IPS-15b (cell line): ENCODE measurements around the gene SRRD.

ENCODE experiments used
- H3K27me3 ChIP-seq: one replicate; pipeline ENCODE4 v1.6.1; 2013; ENCODE audit warnings: low read length; ENCODE audit not compliant: control insufficient read depth, insufficient read depth
- H3K36me3 ChIP-seq: one replicate; pipeline ENCODE4 v1.6.1; 2013; ENCODE audit warnings: low read length; ENCODE audit not compliant: control insufficient read depth, insufficient read depth
- H3K4me1 ChIP-seq: one replicate; pipeline ENCODE4 v1.6.1; 2013; ENCODE audit warnings: mild to moderate bottlenecking, low read length; ENCODE audit not compliant: control insufficient read depth, insufficient read depth
- H3K4me3 ChIP-seq: one replicate; pipeline ENCODE4 v1.5.1; 2013; ENCODE audit warnings: low read depth, low read length
- H3K9ac ChIP-seq: one replicate; pipeline ENCODE4 v1.6.1; 2013; ENCODE audit warnings: low read depth, mild to moderate bottlenecking, low read length
- H3K9me3 ChIP-seq: one replicate; pipeline ENCODE4 v1.6.1; 2013; ENCODE audit warnings: mild to moderate bottlenecking, low read length; ENCODE audit not compliant: control insufficient read depth, insufficient read depth

The SRRD gene

GRCh38 chr22:26487996-26488395 is 4.3 kb downstream of the SRRD start:
- H3K36me3 ChIP-seq = peaks cover 31% of the 10 kb centered on the region
- no peaks in the 10 kb centered on the region for H3K9me3 ChIP-seq
- H3K4me3 ChIP-seq = no peak overlapping the region
- peaks cover 2% of the 10 kb centered on the region for H3K4me1 ChIP-seq
- H3K9ac ChIP-seq = no peak overlapping the region
- H3K27me3 ChIP-seq = no peaks in the 10 kb centered on the region

DNA sequence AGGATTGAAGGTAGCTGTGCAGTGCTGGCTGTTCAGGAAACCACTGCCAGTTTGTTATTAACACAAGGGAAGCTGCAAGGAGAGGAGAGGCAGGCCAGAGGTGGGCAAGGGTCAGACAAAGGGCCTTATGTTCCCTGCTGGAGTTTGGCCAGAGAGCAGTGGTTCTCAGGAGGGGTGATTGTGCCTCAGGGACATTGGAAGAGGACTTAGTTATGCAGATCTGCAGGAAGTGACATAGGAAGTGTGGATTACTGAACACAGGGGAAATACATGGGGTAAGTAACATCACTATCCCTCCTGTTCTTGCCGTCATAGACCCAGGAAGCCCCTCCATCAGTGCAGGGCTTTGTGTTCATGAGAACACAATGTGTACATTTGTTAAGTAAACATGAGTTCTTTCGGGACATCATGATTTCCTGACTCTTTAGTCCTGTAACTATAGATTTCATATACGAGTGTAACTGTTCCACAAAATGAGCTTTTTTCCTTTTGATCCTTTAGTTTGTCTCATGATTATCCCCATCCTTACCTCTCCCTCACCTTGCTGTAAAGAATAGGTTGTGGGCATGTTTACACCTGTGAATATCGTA is 5.9 kb downstream of the SRRD start:
- Histone ChIP-seq H3K9me3 (no peaks in the 10 kb centered on the region), H3K4me1 (peaks cover 2% of the 10 kb centered on the region), H3K4me3 (no peak overlapping the region), H3K27me3 (no peaks in the 10 kb centered on the region), H3K9ac (no peak overlapping the region), H3K36me3 (peaks cover 46% of the 10 kb centered on the region)

GRCh38 chr22:26492220-26492619 is 8.5 kb downstream of the SRRD start:
- no peak overlapping the region for H3K9ac ChIP-seq
- H3K4me1 ChIP-seq = no peaks in the 10 kb centered on the region

GRCh38 chr22:26494506-26494905 is 10.8 kb downstream of the SRRD start:
- Histone ChIP-seq H3K9ac (no peak overlapping the region), H3K4me1 (no peaks in the 10 kb centered on the region), H3K4me3 (no peak overlapping the region), H3K9me3 (no peaks in the 10 kb centered on the region), H3K27me3 (no peaks in the 10 kb centered on the region), H3K36me3 (peaks cover 62% of the 10 kb centered on the region)

More at GRCh38 chr22:26492220-26492619, 8.5 kb downstream of the SRRD start:
- Histone ChIP-seq H3K9me3 (no peaks in the 10 kb centered on the region), H3K4me3 (no peak overlapping the region), H3K27me3 (no peaks in the 10 kb centered on the region), H3K36me3 (peaks cover 62% of the 10 kb centered on the region)

GRCh38 chr22:26496456-26496855 is 12.8 kb downstream of the SRRD start:
- no peaks in the 10 kb centered on the region for H3K9me3 ChIP-seq
- no peak overlapping the region for H3K9ac ChIP-seq
- H3K27me3 ChIP-seq = no peaks in the 10 kb centered on the region
- no peak overlapping the region for H3K4me3 ChIP-seq
- no peaks in the 10 kb centered on the region for H3K4me1 ChIP-seq
- peaks cover 61% of the 10 kb centered on the region for H3K36me3 ChIP-seq

DNA sequence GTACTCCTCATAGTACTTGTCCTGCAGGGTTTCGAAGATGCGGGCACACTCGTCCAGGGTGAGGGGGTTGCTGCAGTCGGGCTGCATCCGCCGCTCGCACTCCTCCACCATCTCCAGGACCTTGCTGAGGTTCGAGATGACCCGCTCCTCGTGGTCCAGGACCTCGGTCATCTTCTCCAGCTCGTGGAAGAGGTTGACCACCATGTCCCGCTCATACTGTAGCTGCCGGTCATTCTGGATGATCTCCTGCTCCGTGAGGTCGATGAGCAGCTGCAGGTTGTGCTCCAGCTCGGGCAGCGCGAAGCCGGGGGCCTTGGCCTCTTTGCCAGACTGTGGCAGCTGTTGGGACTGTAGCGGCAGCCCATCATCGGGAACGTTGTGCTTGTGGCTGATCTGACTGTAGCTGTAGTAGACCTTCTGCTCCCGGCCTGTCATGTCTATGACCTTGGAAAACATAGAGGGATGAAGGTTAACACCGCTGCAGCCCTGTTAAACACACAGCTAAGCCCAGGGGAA is 15.6 kb downstream of the SRRD start:
- peaks cover 3% of the 10 kb centered on the region for H3K4me1 ChIP-seq
- no peaks in the 10 kb centered on the region for H3K27me3 ChIP-seq
- H3K4me3 ChIP-seq = no peak overlapping the region
- H3K36me3 ChIP-seq = peaks cover 56% of the 10 kb centered on the region
- no peak overlapping the region for H3K9ac ChIP-seq
- H3K9me3 ChIP-seq = no peaks in the 10 kb centered on the region

DNA sequence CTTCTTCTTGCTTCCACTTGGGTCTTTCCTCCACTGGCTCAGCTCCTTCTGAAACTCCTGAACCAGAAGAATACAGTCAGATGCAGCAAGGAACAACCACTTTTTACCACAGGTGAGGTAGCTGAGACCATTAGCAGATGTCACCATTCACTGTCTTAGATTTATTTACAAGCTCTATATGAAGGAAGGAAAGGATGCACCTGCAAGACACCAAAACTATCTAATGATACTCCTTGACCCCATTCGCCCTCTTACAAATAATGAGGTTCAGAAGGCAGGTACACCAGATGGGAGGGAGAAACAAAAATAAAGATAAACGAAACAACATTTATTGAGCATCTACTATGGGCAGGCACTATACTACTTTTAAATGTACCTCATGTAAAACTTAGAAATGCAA is 18.3 kb downstream of the SRRD start:
- no peaks in the 10 kb centered on the region for H3K27me3 ChIP-seq
- no peaks in the 10 kb centered on the region for H3K9me3 ChIP-seq
- H3K9ac ChIP-seq = no peak overlapping the region
- H3K36me3 ChIP-seq = peaks cover 52% of the 10 kb centered on the region
- no peak overlapping the region for H3K4me3 ChIP-seq
- H3K4me1 ChIP-seq = peaks cover 3% of the 10 kb centered on the region

DNA sequence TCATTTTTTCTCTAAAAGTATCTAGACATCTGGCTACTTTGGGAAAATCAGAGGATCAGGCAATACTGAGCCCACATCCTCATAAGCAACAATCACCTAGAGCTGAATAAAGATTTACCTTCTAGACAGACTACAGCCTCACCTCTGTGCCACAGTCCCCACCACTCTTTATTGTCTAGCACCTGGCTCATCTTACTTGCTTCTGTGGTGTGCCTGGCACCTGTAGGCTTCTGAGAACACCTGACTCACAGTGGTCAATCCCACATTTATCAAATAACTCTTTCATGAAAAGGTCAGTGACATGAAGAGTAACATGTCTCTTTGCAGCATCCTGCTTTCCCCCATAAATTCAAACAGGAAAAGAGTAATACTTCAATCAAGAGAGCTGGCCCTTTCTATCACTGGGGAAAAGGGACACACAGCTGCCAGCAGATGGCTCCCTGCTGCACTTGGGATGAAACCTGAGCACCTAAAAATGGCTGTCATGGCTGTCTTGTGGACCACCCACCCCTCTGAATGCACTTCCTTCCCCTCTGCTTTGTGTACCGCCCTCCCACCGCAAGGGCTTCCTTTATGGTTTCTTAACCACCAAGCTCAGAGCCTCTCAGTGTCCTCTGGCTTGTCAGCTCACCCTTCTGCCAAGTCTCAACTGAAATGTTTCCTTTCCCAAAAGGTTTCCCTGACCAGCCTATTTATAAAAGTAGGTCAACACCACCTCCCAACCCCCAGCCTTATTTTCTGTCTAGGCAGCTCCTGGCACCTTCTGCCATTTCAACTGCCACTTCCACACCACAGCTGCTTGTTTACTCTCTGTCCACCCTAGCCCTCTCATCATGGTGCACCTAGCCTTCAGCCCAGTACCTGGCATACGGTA is 19.2 kb downstream of the SRRD start:
- Histone ChIP-seq H3K36me3 (peaks cover 50% of the 10 kb centered on the region), H3K9ac (no peak overlapping the region), H3K9me3 (no peaks in the 10 kb centered on the region), H3K4me1 (peaks cover 3% of the 10 kb centered on the region), H3K4me3 (no peak overlapping the region), H3K27me3 (no peaks in the 10 kb centered on the region)

- H3K27me3 ChIP-seq = no peaks in the 10 kb centered on the region
- H3K9me3 ChIP-seq = no peaks in the 10 kb centered on the region
- peaks cover 3% of the 10 kb centered on the region for H3K4me1 ChIP-seq
- H3K9ac ChIP-seq = no peak overlapping the region
- H3K4me3 ChIP-seq = no peak overlapping the region
- H3K36me3 ChIP-seq = peaks cover 52% of the 10 kb centered on the region
Observed at GRCh38 chr22:26503758-26504157, 20.1 kb downstream of the SRRD start.

- Histone ChIP-seq H3K27me3 (no peaks in the 10 kb centered on the region), H3K4me1 (peaks cover 8% of the 10 kb centered on the region), H3K9me3 (no peaks in the 10 kb centered on the region), H3K4me3 (no peak overlapping the region), H3K36me3 (peaks cover 41% of the 10 kb centered on the region), H3K9ac (no peak overlapping the region)
Observed at GRCh38 chr22:26508148-26508547, 24.5 kb downstream of the SRRD start.

GRCh38 chr22:26512149-26512793 is 28.6 kb downstream of the SRRD start, which contains the start of gene TFIP11:
Gene TFIP11, minus strand, starts transcription at chr22:26512473. Its CDS starts 2,201 bp downstream, at chr22:26510272.
- peaks cover 22% of the 10 kb centered on the region for H3K36me3 ChIP-seq
- H3K9me3 ChIP-seq = no peaks in the 10 kb centered on the region
- H3K9ac ChIP-seq = peak within 1 kb of the TSS; percentile 42
- H3K4me1 ChIP-seq = peaks cover 7% of the 10 kb centered on the region
- peak within 1 kb of the TSS; percentile 88 for H3K4me3 ChIP-seq
- H3K27me3 ChIP-seq = no peaks in the 10 kb centered on the region
